NCI-H510A treated with DMSO at 0.1 percent for 48 hours (cell line): ENCODE results near the gene ITGA2.
"Not testable (repeated sequence)": the region's sequence is repeated elsewhere in the genome, so short reads cannot be mapped to it uniquely, and the experiment has no call there.

Experiments
- DNase-seq: peaks from one replicate; lab custom pipeline; 2025; lab: John Stamatoyannopoulos, UW

The ITGA2 gene

DNA sequence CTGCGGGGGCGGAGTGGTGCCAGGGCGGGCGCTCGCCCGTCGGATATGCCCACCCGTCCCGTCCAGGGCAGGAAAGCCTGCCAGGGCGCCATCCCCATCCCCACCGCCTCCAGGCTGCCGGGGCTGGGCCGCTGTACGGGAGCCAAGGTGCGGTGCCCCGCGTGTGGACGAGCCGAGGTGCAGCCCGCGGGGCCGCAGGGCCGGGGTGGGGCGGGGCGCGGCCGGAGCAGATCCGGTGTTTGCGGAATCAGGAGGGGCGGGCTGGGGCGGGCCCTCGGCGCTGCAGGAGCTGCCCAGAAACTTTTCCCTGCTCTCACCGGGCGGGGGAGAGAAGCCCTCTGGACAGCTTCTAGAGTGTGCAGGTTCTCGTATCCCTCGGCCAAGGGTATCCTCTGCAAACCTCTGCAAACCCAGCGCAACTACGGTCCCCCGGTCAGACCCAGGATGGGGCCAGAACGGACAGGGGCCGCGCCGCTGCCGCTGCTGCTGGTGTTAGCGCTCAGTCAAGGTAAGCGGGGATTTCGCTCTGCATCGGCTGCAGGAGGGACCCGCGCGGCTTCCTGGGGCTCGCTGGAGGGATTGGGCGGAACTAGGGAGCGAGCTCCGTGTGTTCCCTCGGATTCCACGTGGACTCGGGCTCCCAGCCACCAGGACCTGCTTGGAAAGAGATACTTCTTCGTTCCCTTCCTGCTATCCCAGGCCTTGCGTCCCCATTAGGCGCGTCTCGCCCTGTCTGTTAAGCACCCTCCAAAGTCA lies at the start of gene ITGA2:
Gene ITGA2 (plus strand): TSS at position 328 of the 756 bp plus-strand sequence. CDS start 117 bp downstream, at position 445.
- DNase-seq, result peak; percentile 11

DNA sequence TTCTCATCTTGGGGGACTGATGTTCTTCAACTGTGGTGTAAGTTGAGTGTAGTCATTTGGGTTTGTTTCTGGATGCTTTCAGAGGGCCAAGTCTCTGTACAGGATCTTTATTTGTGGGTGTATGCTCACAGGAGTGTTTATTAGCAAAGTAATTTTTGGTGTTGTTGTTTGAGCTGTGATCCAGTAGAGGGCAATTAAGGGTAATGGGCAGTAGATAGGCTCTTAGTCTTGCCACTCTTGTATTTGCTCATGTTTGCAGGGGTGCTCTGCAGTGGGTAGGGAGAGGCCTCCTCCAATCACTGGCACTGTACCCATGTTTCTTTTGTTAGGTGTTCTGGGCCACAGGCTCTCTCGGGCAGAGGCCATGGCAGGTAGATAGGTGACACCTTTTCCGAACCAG lies 45.9 kb upstream of the ITGA2 start:
- no peak for DNase-seq

DNA sequence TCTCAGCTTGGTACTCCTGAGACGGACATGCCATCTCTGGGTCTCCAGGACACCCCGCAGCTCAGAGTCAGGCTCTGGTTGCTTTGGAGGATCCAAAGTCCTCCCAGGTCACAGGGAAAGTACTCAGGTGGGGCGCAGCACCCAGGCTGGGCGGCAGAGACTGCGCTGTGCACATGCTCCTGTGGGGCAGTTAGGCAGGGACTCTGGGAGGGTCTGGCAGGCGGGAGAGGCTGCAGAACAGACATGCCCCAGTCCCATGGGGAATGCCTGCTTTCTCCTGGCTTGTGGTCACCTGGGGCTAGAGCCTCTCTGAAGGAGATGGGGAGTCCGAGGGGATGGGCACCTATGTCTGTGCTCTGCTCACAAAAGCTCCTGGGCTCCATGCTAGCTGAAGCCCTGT lies 45.3 kb upstream of the ITGA2 start:
- no peak for DNase-seq

DNA sequence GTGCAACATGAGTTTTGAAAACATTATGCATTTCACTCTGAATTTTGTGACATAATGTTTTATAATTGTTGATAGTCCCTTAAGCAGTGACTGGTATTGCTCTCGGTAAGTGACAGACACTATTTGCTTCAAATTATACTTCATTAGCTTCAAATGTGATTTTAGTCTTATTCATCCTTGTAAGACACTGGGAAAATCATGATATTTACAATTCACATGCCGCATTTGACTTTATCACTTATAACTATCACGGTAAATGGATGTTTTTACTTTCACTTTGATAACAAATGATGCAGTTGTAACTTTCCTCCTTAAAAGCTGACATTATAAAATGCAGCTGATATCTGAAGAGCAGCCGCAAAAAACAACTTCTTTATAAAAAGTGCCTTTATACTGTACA lies 44.1 kb upstream of the ITGA2 start:
- no peak for DNase-seq

DNA sequence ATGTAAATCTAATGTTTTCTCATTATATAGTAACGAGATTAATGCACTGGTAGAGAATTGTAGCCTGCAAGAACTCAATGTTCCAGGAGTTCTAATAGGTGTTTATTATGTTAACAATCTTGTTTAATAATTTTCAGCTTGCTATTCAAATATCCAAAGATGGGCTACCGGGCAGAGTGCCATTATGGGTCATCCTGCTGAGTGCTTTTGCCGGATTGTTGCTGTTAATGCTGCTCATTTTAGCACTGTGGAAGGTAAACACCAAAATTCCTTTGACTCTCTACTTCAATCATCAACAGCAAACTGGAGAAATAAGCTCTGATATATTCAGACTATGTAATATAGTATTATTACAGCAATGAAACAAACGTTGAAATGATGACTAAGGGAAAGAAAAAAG lies 41.9 kb upstream of the ITGA2 start:
- no peak for DNase-seq

DNA sequence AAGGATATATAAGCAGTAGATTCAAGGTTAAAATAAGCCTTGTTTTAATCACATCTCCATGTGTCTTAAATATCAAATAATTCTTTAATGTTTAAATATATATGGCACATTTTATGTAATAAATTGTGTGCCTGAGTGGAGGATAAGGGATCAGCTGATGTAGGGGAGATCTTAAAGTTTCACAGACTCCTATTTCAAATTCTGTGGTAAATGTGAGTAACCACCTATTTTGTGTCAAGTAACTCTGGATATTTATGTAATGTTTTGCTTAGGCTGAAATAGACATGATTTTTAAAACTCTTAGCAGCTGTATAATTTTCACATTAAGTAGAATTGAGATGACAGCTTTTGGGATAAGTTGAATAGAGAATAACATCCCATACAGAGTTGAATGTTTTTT lies 41.3 kb upstream of the ITGA2 start:
- no peak for DNase-seq

DNA sequence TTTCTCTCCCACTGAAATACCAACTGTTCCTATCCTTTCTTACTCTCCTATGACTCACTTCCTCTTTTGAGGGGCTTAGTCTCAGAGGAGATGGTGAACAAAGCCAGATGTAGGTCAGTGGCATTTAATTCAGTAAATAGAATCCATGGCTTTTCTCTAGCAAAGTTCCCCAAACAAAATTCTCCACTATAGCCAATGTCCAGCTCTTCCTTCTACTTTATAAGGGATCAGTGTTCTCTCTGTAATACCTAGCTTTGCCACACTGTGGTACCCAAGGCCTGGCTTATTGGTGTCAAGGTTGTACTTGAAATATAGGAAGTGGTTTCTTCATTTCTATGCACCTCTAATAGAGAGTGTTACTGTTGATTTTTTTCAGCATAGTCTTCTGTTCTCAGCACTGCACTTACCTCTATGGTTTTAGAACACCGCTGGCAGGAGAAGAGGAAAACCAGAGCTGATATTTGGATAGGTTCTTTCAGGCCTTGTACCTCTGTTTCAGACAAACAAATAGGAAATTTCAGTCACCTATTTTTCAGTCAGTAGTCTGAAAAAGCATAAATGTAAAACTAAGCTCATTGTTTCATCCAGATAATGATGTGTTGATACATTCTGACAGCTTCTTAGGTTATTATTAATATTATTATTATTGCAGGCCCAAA lies 40.6 kb upstream of the ITGA2 start:
- DNase-seq, result peak; percentile 33

DNA sequence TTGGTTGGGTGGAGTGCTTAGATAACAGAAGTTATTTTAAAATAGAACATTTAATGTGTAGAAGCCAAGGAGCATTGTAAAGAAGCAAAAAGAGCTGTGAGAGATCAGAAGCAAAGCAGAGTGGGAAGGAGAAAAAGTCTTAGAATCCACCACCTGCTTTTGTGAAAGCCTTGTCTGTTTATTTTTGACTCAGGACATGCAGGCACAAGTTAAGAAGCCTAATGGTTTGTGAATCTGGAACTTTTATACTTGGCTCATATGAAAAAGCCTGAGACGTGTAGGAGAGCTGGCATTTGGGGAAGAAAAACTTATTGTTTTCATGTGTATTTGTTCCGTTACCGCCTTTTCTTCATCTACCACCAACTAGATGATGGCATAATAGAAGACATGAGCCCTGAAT lies 38.5 kb upstream of the ITGA2 start:
- DNase-seq, result no peak

DNA sequence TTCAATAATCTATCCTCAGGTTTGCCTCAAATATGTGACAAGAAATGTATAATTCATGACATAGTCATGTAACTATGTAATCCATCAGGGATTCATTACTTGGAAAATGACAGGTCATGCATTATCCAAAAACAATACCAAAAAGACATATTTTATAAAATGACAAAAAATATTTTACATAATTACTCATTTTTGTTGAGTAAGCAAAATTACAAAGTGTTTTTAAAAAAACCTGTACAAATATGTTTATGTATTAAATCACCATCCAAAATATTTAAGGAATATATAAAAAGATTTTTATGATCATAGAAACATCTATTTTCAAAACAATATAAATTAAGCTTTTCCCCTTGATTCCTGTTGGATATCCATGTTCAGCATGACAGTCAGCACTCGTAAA lies 36.7 kb upstream of the ITGA2 start:
- DNase-seq, result no peak

DNA sequence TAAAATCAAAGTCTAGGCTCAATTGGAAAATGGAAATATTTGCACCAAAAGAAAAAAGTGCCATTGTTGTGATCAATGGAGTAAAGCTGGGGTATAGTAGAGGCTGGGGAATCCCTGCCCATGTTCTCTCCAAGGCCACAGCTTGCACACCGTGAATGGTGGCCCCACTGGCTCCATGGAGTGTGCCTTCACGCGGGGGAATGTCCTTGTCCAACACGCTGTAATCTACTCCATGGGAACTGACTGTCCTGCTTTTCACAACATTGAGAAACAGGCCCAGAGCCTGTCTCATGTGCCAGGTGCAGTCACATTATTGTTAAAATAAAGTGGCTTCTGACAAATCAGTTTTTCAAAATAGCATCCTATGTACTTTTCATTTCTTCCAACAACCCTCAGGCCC lies 33.1 kb upstream of the ITGA2 start:
- DNase-seq, result no peak

DNA sequence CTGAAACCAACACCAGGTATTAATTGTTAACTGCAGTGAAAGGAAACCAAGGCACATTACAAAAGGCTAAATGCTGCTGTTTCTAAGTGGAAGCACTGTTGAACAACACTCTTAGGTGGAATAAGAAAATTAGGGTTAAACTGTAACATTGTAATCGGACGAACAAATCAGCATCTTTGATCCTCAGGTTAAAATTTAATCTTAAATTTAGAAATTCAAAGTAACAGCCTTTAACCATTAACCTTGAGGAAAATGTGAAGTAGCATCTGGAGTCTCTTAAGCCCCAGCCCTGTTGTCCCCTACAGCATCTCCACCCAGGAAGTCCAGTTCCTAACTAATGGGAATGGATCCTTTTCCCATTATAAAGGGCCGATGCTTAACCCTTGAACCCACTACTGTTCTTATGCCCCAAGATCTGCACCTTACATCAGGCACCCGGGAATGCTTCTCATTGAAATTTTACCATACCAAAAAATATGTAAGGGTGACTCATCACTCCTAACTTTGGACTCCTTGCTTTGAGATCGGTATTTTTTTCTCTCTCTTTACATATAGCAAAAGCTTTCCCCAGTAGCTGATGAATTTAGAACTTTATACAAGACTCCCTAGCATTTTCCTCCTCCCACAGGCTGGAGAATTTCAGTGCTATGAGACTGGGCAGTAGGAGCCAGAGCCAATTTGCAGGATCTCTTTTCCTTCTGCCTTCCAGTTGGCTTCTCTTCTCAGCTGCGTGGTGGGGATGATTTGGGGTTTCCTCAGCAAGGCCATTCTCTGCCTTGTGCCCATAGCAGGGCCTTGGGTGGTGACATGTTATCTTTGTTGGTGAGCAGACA lies 32.0 kb upstream of the ITGA2 start:
- DNase-seq, result no peak

DNA sequence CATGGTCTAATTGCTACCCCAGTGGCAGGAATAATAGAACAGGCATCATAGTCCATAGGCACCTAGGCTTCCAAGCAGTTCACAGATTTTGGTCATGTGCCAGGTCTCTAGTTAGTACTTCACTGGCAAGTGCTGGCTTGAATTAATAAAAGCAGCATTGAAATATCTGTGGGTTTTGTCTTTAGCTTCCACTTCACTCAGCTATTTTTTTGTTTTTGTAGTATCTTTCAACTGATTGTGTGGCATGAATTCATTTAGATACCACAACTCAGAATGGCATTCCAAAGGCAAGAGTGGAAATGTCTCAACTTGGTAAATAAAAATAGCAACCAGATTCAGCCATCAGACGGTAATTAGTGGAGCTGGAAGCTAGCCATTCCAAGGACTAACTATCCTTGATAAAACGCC lies 27.9 kb upstream of the ITGA2 start:
- no peak for DNase-seq

DNA sequence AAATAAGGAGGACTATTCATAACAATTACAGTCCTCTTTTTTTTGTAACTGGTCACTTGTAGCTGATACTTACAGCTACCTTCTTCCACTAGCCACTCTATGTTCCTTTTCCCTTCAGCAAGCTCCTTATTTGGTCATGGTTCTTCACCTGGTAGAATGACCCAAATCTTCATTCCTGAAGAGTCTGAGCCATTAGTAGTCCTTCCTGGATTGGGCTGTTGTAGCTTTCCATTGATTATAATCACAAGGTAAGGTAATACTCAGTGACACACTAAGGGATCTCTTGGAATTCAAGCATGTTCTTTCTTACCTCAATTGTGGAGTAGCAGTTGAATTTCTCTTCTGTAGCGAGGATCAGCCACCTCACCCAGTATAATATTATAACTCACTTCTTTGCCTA lies 25.5 kb upstream of the ITGA2 start:
- no peak for DNase-seq

DNA sequence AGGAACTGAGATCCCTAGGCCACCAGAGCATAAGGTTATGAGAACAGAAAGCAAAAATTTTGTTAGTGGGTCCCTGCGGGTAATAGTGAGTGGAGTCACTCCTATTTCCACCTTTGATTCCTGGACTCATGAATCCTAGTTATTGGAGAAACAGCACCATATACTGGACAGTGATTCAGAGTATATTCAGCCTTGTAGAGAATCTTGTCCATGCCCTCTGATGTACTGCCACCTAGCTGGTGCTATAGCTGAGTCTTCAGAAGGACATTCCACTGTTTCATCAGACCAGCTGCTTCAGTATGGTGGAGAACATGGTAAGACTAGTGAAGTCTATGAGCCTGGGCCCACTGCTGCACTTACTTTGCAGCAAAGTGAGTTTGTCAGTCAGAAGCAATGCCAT lies 25.0 kb upstream of the ITGA2 start:
- DNase-seq, result no peak

DNA sequence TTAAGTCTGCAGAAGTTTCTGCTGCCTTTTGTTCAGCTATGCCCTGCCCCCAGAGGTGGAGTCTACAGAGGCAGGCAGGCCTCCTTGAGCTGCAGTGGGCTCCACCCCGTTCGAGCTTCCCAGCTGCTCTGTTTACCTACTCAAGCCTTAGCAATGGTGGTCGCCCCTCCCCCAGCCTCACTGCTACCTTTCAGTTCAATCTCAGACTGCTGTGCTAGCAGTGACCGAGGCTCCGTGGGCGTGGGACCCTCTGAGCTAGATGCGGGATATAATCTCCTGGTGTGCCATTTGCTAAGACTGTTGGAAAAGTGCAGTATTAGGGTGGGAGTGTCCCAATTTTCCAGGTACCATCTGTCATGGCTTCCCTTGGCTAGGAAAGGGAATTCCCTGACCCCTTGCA lies 13.0 kb upstream of the ITGA2 start:
- not testable (repeated sequence) for DNase-seq

DNA sequence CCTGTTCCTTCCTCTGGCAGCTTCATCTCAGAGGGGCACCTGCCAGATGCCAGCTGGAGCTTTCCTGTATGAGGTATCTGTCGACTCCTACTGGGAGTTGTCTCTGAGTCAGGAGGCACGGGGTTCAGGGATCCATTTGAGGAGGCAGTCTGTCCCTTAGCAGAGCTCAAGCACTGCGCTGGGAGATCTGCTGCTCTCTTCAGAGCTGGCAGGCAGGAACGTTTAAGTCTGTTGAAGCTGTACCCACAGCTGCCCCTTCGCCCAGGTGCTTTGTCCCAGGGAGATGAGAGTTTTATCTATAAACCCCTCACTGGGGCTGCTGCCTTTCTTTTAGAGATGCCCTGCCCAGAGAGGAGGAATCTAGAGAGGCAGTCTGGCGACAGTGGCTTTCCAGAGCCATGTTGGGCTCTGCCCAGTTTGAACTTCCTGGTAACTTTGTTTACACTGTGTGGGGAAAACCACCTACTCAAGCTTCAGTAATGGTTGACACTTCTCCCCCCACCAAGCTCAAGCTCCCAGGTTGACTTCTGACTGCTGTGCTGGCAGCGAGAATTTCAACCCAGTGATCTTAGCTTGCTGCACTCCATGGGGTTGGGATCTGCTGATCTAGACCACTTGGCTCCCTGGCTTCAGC lies 11.8 kb upstream of the ITGA2 start:
- DNase-seq, result no peak

DNA sequence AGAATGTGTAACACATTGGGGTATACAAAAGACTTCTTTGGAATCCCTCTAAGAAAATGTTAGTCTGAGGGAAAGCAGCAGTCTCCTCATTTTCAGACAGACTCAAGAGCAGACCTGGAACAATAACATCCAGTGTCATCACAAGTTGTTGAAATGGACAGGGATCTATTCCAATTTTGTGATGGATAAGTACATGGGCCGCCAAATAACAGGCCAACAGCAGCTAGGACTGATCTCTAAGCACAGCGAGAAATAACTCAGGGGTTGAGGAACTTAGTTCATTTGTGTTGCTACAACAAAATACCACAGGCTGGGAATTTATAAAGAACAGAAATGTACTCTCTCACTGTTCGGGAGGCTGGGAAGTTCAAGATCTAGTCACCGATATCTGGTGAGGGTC lies 7.6 kb upstream of the ITGA2 start:
- DNase-seq, result no peak

DNA sequence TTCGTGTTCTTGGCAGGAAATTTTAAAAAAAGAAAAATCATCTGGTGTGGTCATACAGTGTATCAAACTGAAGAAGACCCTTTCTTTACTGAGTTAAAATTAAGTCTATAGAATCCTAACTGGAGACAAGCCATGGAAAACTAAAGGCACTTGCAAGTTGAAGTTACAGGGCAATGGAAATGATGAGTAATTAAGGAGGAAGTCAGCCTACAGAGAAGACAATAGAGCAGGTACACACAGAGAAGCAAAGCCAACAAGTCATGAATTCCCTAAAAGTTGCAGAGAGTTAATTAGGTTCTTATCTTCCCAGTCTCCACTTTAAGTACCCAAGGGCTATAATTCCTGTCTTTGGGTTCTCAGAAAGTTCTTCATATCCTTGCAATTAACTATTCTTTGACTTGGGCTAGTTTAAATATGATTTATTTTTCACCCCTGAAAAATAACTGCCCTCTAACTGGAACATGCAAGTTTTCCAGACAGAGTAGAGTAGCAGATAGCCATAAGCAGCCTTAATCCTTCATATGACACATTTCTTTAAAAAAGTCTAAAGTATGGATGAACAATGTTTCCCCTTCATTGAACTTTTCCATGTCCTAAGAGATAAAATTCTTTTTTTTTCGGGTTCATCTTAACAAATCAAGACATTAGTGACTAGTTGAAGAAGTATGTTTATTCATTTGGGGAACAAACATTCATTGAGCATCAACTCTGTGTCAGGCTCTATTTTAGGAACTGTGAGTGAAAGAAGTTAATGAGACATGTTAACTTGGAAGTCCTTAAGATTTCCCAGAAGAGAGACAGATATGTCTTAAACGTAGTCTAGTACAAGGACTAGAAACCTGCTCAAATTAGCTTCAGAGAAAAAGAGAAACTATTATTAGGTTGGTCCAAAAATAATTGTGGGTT lies 5.2 kb upstream of the ITGA2 start:
- DNase-seq, result no peak

DNA sequence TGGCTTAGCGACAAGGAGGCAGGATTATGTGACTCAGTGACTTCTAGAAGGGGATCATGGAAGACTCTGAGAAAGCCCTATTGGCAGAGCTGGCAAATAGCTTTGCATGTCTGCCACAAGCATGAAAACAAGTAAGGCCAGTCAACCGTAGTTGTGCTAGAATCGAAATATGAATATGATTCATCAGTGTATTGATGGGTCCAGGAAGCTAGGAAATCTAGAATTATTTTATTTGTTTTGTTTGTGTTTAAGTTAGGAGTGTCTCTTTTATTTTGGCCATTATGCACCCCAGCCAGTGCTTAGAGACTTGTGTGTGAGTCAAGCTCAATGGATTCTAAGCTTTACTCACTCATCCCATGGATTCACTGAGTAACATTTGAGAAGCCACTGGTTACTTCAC lies 3.8 kb upstream of the ITGA2 start:
- DNase-seq, result no peak

DNA sequence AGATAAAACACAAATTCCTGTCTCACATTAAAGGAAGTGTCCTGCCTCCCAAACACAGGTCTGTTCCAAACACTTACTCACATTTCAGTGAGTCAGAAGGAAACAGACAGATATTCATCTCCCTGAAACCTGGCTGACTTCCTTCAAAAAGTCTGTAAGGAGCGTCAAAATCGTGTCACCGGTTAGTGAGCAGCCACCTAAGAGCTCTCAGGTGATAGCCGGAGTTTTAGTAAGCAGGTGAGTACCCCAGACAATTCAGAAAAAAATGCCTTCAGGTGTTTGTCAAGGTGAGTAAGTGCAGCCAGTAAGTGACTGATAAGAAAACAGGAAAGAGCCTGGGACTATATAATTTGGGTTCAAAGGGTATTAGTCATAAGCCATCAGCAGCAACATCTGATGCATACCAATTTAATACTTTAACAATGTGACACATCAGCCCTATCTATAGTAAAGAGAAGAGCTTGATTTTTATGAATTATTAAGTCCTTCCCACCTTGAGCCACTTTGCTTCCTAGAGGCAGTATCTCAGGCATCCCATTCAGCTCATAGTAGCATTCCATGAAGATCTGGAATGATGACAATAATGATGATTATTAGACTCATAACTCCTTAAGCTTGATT lies 1.3 kb upstream of the ITGA2 start:
- no peak for DNase-seq
